IMR-90 (cell line): Measurements from ENCODE around the gene MACC1. TPM values are rescaled to one million over a fixed set of nuclear protein-coding genes. Genes with fewer than 3 reads are reported as not detected.
A peak's percentile ranks its signal among the peaks of the same experiment; 100 is the strongest.

Experiments
- ATAC-seq: fragments of 200-7000 bp; cut with Tn5 transposase; 2 replicates; pipeline ENCODE4 v1.9.1; 2020; ENCODE audit warnings: low read depth, mild to moderate bottlenecking, moderate library complexity
- BruUV-seq: library from RNA; stranded (reverse); fragments of 400-500 nt; replicated peaks from 2 replicates; lab custom pipeline; 2021; lab: Mats Ljungman, UMichigan
- CTCF ChIA-PET: fragments of 300-600 bp; formaldehyde crosslinking; extraction: SDS; loops from one replicate; lab custom pipeline; 2021; ENCODE audit warnings: antibody characterized with exemption; lab: Yijun Ruan, JAX
- POLR2A ChIA-PET: fragments of 300-600 bp; sonication (Branson Sonifier 250); formaldehyde crosslinking; loops from one replicate; lab custom pipeline; 2022; ENCODE audit warnings: antibody characterized with exemption; ENCODE audit not compliant: unreplicated experiment; lab: Charles Lee
- DNase-seq: peaks from one replicate; pipeline ENCODE4 v3.0.0; 2013
- H2AFZ ChIP-seq: replicated peaks from 2 replicates; pipeline ENCODE3; 2013; ENCODE audit warnings: low read length, mild to moderate bottlenecking; ENCODE audit not compliant: poor library complexity
- H2AK5ac ChIP-seq: 2 replicates; pipeline ENCODE4 v1.6.1; 2013; ENCODE audit warnings: low read depth, low read length, inconsistent platforms
- H2AK9ac ChIP-seq: replicated peaks from 2 replicates; pipeline ENCODE3; 2013; ENCODE audit warnings: mild to moderate bottlenecking, low read depth, low read length, moderate library complexity; ENCODE audit not compliant: poor library complexity
- H2BK120ac ChIP-seq: 2 replicates; pipeline ENCODE4 v1.6.1; 2013; ENCODE audit warnings: low read depth, low read length, inconsistent platforms
- H2BK15ac ChIP-seq: 3 replicates; pipeline ENCODE4 v1.6.1; 2013; ENCODE audit warnings: low read depth, low read length, inconsistent platforms
- H2BK20ac ChIP-seq: 2 replicates; pipeline ENCODE4 v1.6.1; 2013; ENCODE audit warnings: low read depth, mild to moderate bottlenecking, inconsistent platforms, low read length, moderate library complexity
- H2BK5ac ChIP-seq: 2 replicates; pipeline ENCODE4 v1.6.1; 2013; ENCODE audit warnings: mild to moderate bottlenecking, low read depth, low read length, inconsistent platforms; ENCODE audit not compliant: poor library complexity, severe bottlenecking
- H3K14ac ChIP-seq: replicated peaks from 2 replicates; pipeline ENCODE4 v1.6.1; 2013; ENCODE audit warnings: low read depth, low read length, inconsistent platforms
- H3K18ac ChIP-seq: 2 replicates; pipeline ENCODE4 v1.6.1; 2013; ENCODE audit warnings: low read depth, low read length, control low read depth
- H3K23ac ChIP-seq: 2 replicates; pipeline ENCODE4 v1.6.1; 2013; ENCODE audit warnings: low read depth, low read length, inconsistent platforms
- H3K27ac ChIP-seq: 2 replicates; pipeline ENCODE4 v1.5.1; 2013; ENCODE audit warnings: mild to moderate bottlenecking, control low read depth, low read length; ENCODE audit not compliant: insufficient read depth
- H3K27me3 ChIP-seq: 2 replicates; pipeline ENCODE4 v1.6.1; 2013; ENCODE audit warnings: low read length; ENCODE audit not compliant: control insufficient read depth, insufficient read depth
- H3K36me3 ChIP-seq: 2 replicates; pipeline ENCODE4 v1.6.1; 2013; ENCODE audit warnings: low read length, mixed read lengths; ENCODE audit not compliant: control insufficient read depth, insufficient read depth
- H3K4ac ChIP-seq: 2 replicates; pipeline ENCODE4 v1.6.1; 2013; ENCODE audit warnings: low read depth, low read length, inconsistent platforms
- H3K4me1 ChIP-seq: 2 replicates; pipeline ENCODE4 v1.6.1; 2013; ENCODE audit warnings: low read length, mixed read lengths; ENCODE audit not compliant: control insufficient read depth, insufficient read depth
- H3K4me2 ChIP-seq: 2 replicates; pipeline ENCODE4 v1.6.1; 2013; ENCODE audit warnings: low read depth, mild to moderate bottlenecking, control low read depth, low read length, moderate library complexity
- H3K4me3 ChIP-seq: 2 replicates; pipeline ENCODE4 v1.5.1; 2013; ENCODE audit warnings: low read depth, mild to moderate bottlenecking, control low read depth, low read length, moderate library complexity; ENCODE audit not compliant: insufficient read depth
- H3K56ac ChIP-seq: 2 replicates; pipeline ENCODE4 v1.6.1; 2013; ENCODE audit warnings: low read length, inconsistent platforms; ENCODE audit not compliant: insufficient read depth; ENCODE audit errors: extremely low read depth
- H3K79me1 ChIP-seq, 2 experiments: 2 replicates each; pipeline ENCODE4 v1.6.1; 2013; ENCODE audit warnings: low read length in 2 of 2, inconsistent platforms in 1 of 2, low read depth in 1 of 2
- H3K9ac ChIP-seq: 2 replicates; pipeline ENCODE4 v1.6.1; 2013; ENCODE audit warnings: low read depth, low read length, control low read depth
- H3K9me1 ChIP-seq: 2 replicates; pipeline ENCODE4 v1.6.1; 2013; ENCODE audit warnings: low read length, inconsistent platforms; ENCODE audit not compliant: insufficient read depth
- H3K9me3 ChIP-seq: 2 replicates; pipeline ENCODE4 v1.6.1; 2013; ENCODE audit warnings: low read length; ENCODE audit not compliant: control insufficient read depth, insufficient read depth
- H4K20me1 ChIP-seq: 2 replicates; pipeline ENCODE4 v1.6.1; 2013; ENCODE audit warnings: low read length, inconsistent platforms; ENCODE audit not compliant: insufficient read depth
- H4K5ac ChIP-seq: 2 replicates; pipeline ENCODE4 v1.6.1; 2013; ENCODE audit warnings: mild to moderate bottlenecking, low read depth, low read length, control low read depth
- H4K8ac ChIP-seq, 2 experiments: 2 replicates each; pipeline ENCODE4 v1.6.1; 2013; ENCODE audit warnings: low read depth in 2 of 2, low read length in 2 of 2, control low read depth in 1 of 2, inconsistent platforms in 1 of 2
- H4K91ac ChIP-seq: 2 replicates; pipeline ENCODE4 v1.6.1; 2013; ENCODE audit warnings: low read depth, low read length, inconsistent platforms; ENCODE audit not compliant: insufficient read depth
- BHLHE40 ChIP-seq: fragments of 150-350 bp; IDR thresholded peaks from 2 replicates; pipeline ENCODE4 v1.6.1; 2016; ENCODE audit warnings: mild to moderate bottlenecking, low read depth, low read length
- CEBPB ChIP-seq: IDR thresholded peaks from 2 replicates; pipeline ENCODE4 v1.6.1; 2012; ENCODE audit warnings: low read depth, low read length, improper control_type of control experiment
- CHD1 ChIP-seq: IDR thresholded peaks from 2 replicates; pipeline ENCODE4 v1.6.1; 2012; ENCODE audit warnings: low read depth, low read length, improper control_type of control experiment
- CTCF ChIP-seq: conservative IDR thresholded peaks from 2 replicates; pipeline ENCODE4 v1.5.1; 2012; ENCODE audit warnings: mild to moderate bottlenecking, low read depth, low read length, improper control_type of control experiment
- ELK1 ChIP-seq: fragments of 150-350 bp; IDR thresholded peaks from 2 replicates; pipeline ENCODE4 v1.6.1; 2016; ENCODE audit warnings: low read depth, mild to moderate bottlenecking, low read length, moderate library complexity, borderline replicate concordance
- FOS ChIP-seq: fragments of 150-350 bp; IDR thresholded peaks from 2 replicates; pipeline ENCODE4 v1.6.1; 2016; ENCODE audit warnings: low read depth, low read length
- MAFK ChIP-seq: IDR thresholded peaks from 2 replicates; pipeline ENCODE4 v1.6.1; 2012; ENCODE audit warnings: low read depth, low read length, improper control_type of control experiment
- MAZ ChIP-seq: IDR thresholded peaks from 2 replicates; pipeline ENCODE4 v1.6.1; 2012; ENCODE audit warnings: low read depth, mild to moderate bottlenecking, low read length, improper control_type of control experiment, moderate library complexity, borderline replicate concordance
- MXI1 ChIP-seq: IDR thresholded peaks from 2 replicates; pipeline ENCODE4 v1.6.1; 2012; ENCODE audit warnings: low read depth, mild to moderate bottlenecking, low read length, moderate library complexity, borderline replicate concordance
- NFE2L2 ChIP-seq: fragments of 150-350 bp; IDR thresholded peaks from 2 replicates; pipeline ENCODE4 v1.6.1; 2016; ENCODE audit warnings: low read depth, mild to moderate bottlenecking, low read length
- POLR2A ChIP-seq: IDR thresholded peaks from 2 replicates; pipeline ENCODE4 v1.6.1; 2012; ENCODE audit warnings: mild to moderate bottlenecking, low read depth, low read length
- RAD21 ChIP-seq: IDR thresholded peaks from 2 replicates; pipeline ENCODE4 v1.6.1; 2012; ENCODE audit warnings: low read length, improper control_type of control experiment
- RCOR1 ChIP-seq: IDR thresholded peaks from 2 replicates; pipeline ENCODE4 v1.6.1; 2012; ENCODE audit warnings: mild to moderate bottlenecking, low read length, improper control_type of control experiment; ENCODE audit not compliant: insufficient replicate concordance
- RFX5 ChIP-seq: IDR thresholded peaks from 2 replicates; pipeline ENCODE4 v1.8.0; 2012; ENCODE audit warnings: low read depth, mild to moderate bottlenecking, low read length, moderate library complexity
- USF2 ChIP-seq: fragments of 150-350 bp; IDR thresholded peaks from 2 replicates; pipeline ENCODE4 v1.6.1; 2017; ENCODE audit warnings: mild to moderate bottlenecking, antibody characterized with exemption, low read length, low read depth
- whole genome bisulfite sequencing, 2 experiments: methylation state at CpG; one replicate each; pipeline versions ENCODE4 v1.1.5 to v1.1.7; 2013; ENCODE audit warnings: missing lambda C conversion rate in 2 of 2; ENCODE audit not compliant: insufficient read length in 1 of 2; ENCODE audit errors: extremely low coverage in 2 of 2; 5-methylcytosine and 5-hydroxymethylcytosine counted together
- dilution Hi-C: fragments of 300-500 bp; cut with HindIII; formaldehyde crosslinking; loops from one replicate; pipeline ENCODE4 v1.14.3; 2018; ENCODE audit warnings: low sequenced_read_pairs; ENCODE audit not compliant: unreplicated experiment
- in situ Hi-C: fragments of 300-500 bp; cut with MboI; formaldehyde crosslinking; loops from 3 replicates; pipeline ENCODE4 v1.14.3; 2019; ENCODE audit warnings: low sequenced_read_pairs, inconsistent platforms, mixed read lengths
- intact Hi-C: fragments of 100-400 bp; cut with micrococcal nuclease; formaldehyde crosslinking; loops from 2 replicates; pipeline ENCODE4 v1.10.0; 2022
- polyA plus RNA-seq, 3 experiments: library from polyadenylated mRNA; depleted of rRNA; stranded (reverse); fragments of >200 nt; gene quantifications; 2 replicates each; pipeline ENCODE4 v1.2.3, GENCODE V29; 2012; ENCODE audit warnings: low replicate concordance in 1 of 3
- total RNA-seq: library from RNA; depleted of rRNA; stranded (reverse); fragments of >200 nt; gene quantifications from 2 replicates; pipeline ENCODE4 v1.2.3, GENCODE V29; 2012

Gene MACC1
- total and polyA plus RNA-seq, 2 of the 4 experiments (the other 2 are of a cell fraction), result under 0.01 TPM; not detected in 1

- CTCF ChIA-PET, result interaction anchor here (2.8 kb wide), 1 partner anchor 10 kb away, joined by 7 read pairs; no protein-coding TSS in a partner anchor
These were observed 29.1 kb upstream of the MACC1 start for GRCh38 chr7:20246236-20246635.

More at GRCh38 chr7:20246236-20246635, 29.1 kb upstream of the MACC1 start:
- no peaks in the 10 kb centered on the region for H3K36me3 ChIP-seq
- H4K91ac ChIP-seq, result peak overlapping the region; percentile 29; the same call in 1 of the 2 replicates
- H3K4ac ChIP-seq, result peak overlapping the region; percentile 46; the same call in 1 of the 2 replicates
- H3K18ac ChIP-seq, result peak overlapping the region; percentile 61; the same call in 1 of the 2 replicates
- intact Hi-C loops, result no loop called here
- no peak for ATAC-seq
- no peak overlapping the region for H2AK9ac ChIP-seq
- H3K4me2 ChIP-seq, result no peak overlapping the region
- in situ Hi-C loops, result no loop called here
- H3K4me3 ChIP-seq, result no peak overlapping the region
- no peak overlapping the region for H3K23ac ChIP-seq
- no peaks in the 10 kb centered on the region for H3K9me1 ChIP-seq
- no peak overlapping the region for H2BK15ac ChIP-seq
- peaks cover 6% of the 10 kb centered on the region for H3K4me1 ChIP-seq
- H3K14ac ChIP-seq, result no peak overlapping the region
- BruUV-seq, result no TSS peak
- H3K27ac ChIP-seq, result no peak overlapping the region
- H3K79me1 ChIP-seq, result no peaks in the 10 kb centered on the region
- dilution Hi-C loops, result no loop called here
- no peak overlapping the region for H3K9ac ChIP-seq
- H4K8ac ChIP-seq, result no peak overlapping the region
- no peak overlapping the region for H2BK20ac ChIP-seq
- DNase-seq, result no peak
- no peak overlapping the region for H2AFZ ChIP-seq
- no peak overlapping the region for H2BK120ac ChIP-seq
- no peaks in the 10 kb centered on the region for H4K20me1 ChIP-seq
- H2BK5ac ChIP-seq, result no peak overlapping the region
- H3K27me3 ChIP-seq, result no peaks in the 10 kb centered on the region
- POLR2A ChIA-PET, result interaction anchor here (0.5 kb wide), 1 partner anchor 215 kb away, joined by 3 read pairs; no protein-coding TSS in a partner anchor
- H3K9me3 ChIP-seq, result no peaks in the 10 kb centered on the region
- H3K56ac ChIP-seq, result no peak overlapping the region
- TF ChIP-seq NFE2L2 (no peak), USF2 (no peak), MAZ (no peak), MXI1 (no peak), RFX5 (no peak), RCOR1 (no peak), FOS (no peak), ELK1 (no peak), RAD21 (no peak), BHLHE40 (no peak), CHD1 (no peak), POLR2A (no peak), MAFK (no peak), CEBPB (no peak), CTCF (no peak)
- H2AK5ac ChIP-seq, result peak overlapping the region; percentile 75; the same call in 1 of the 2 replicates
- H4K5ac ChIP-seq, result no peak overlapping the region
- WGBS, 2 experiments, result 100% methylated on average over 1 of the region's 5 CpGs; no CpG with 5 or more reads in 1 of the 2 experiments
